Fibroblast of villous mesenchyme (primary cell): ENCODE measurements around the gene CACNA1D. TPM values are rescaled to one million over a fixed set of nuclear protein-coding genes. Genes with fewer than 3 reads are reported as not detected.

Experiments used
- DNase-seq: peaks from one replicate; pipeline ENCODE4 v3.0.0-alpha.2; 2010; ENCODE audit warnings: low read depth
- H3K4me3 ChIP-seq: 2 replicates; pipeline ENCODE4 v1.5.1; 2011; ENCODE audit warnings: low read depth, mild to moderate bottlenecking, low read length
- total RNA-seq: library from RNA; depleted of rRNA; stranded (reverse); fragments of >200 nt; gene quantifications from 2 replicates; pipeline ENCODE4 v1.2.3, GENCODE V29; 2012
- TF ChIP-seq, protein P1 (sequence below): IDR thresholded peaks from 2 replicates; pipeline ENCODE4 v1.5.1; 2012; ENCODE audit warnings: low read depth, mild to moderate bottlenecking, low read length; ENCODE audit not compliant: insufficient read depth

CACNA1D gene
- total RNA-seq, 1 donor: not detected

- H3K4me3 ChIP-seq: no peak overlapping the region
- DNase-seq: peak; percentile 1
- TF ChIP-seq, protein P1, sequence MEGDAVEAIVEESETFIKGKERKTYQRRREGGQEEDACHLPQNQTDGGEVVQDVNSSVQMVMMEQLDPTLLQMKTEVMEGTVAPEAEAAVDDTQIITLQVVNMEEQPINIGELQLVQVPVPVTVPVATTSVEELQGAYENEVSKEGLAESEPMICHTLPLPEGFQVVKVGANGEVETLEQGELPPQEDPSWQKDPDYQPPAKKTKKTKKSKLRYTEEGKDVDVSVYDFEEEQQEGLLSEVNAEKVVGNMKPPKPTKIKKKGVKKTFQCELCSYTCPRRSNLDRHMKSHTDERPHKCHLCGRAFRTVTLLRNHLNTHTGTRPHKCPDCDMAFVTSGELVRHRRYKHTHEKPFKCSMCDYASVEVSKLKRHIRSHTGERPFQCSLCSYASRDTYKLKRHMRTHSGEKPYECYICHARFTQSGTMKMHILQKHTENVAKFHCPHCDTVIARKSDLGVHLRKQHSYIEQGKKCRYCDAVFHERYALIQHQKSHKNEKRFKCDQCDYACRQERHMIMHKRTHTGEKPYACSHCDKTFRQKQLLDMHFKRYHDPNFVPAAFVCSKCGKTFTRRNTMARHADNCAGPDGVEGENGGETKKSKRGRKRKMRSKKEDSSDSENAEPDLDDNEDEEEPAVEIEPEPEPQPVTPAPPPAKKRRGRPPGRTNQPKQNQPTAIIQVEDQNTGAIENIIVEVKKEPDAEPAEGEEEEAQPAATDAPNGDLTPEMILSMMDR: no peak
Observed at GRCh38 chr3:53715815-53716483, 221.5 kb downstream of the CACNA1D start.

- H3K4me3 ChIP-seq: no peak overlapping the region
- DNase-seq: no peak
- TF ChIP-seq, protein P1: no peak
Observed at GRCh38 chr3:53716998-53717397, 222.6 kb downstream of the CACNA1D start.

DNA sequence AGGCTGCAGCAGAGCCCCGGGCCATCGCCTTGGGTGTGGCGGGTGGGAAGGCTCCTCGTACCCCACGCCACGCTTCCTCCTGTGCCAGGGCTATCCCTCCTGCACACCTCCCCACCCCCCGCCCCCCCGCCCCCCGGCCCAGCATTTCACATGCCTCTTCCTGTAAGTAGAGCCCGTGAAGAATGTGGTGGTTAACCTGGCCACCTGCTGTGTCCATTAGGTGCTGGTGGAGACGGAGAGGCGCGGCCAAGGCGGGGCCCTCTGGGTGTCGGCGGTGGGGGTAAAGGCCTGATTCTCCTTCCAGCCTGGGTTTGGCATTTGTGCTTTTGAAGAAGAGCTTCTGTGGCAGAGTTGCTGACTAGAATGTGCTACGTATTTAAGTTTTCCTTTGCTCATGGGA is 224.1 kb downstream of the CACNA1D start:
- DNase-seq: no peak
- H3K4me3 ChIP-seq: no peak overlapping the region
- TF ChIP-seq, protein P1: no peak

- no peak for DNase-seq
- no peak overlapping the region for H3K4me3 ChIP-seq
- TF ChIP-seq, protein P1: no peak
Observed at GRCh38 chr3:53719796-53720195, 225.4 kb downstream of the CACNA1D start.

- DNase-seq: no peak
- H3K4me3 ChIP-seq: no peak overlapping the region
- TF ChIP-seq, protein P1: no peak
Observed at GRCh38 chr3:53721187-53722119, 227.0 kb downstream of the CACNA1D start.

- H3K4me3 ChIP-seq: no peak overlapping the region
- DNase-seq: no peak
- TF ChIP-seq, protein P1: no peak
Observed at GRCh38 chr3:53724566-53724965, 230.2 kb downstream of the CACNA1D start.
